H1 (cell line): ENCODE measurements around the gene LY86. TPM values are rescaled to one million over a fixed set of nuclear protein-coding genes. Genes with fewer than 3 reads are reported as not detected.

Experiments
- CTCF ChIA-PET: fragments of 300-600 bp; sonication (Branson Sonifier 250); formaldehyde crosslinking; loops from one replicate; lab custom pipeline; 2021; ENCODE audit not compliant: partially characterized antibody; lab: Charles Lee
- POLR2A ChIA-PET: fragments of 300-600 bp; sonication (Branson Sonifier 250); formaldehyde crosslinking; loops from one replicate; lab custom pipeline; 2021; ENCODE audit warnings: inconsistent platforms; ENCODE audit not compliant: partially characterized antibody; lab: Charles Lee
- DNase-seq, 2 experiments: peaks; one replicate each; pipeline versions ENCODE4 v3.0.0 to v3.0.0-alpha.2; 2010 to 2022; ENCODE audit warnings: low spot score in 2 of 2, low read depth in 1 of 2, mixed read lengths in 1 of 2
- FAIRE-seq: peaks from 2 replicates; lab custom pipeline; 2011; peaks lifted over from hg19 to GRCh38; lab: Jason Lieb, UNC
- H2AFZ ChIP-seq: 2 replicates; pipeline ENCODE4 v1.8.1; 2012; ENCODE audit warnings: low read length, inconsistent platforms
- H2AK5ac ChIP-seq: 2 replicates; pipeline ENCODE4 v1.6.1; 2013; ENCODE audit warnings: low read depth, low read length
- H2BK120ac ChIP-seq: replicated peaks from 2 replicates; pipeline ENCODE3; 2013; ENCODE audit warnings: low read depth, low read length, inconsistent platforms
- H2BK12ac ChIP-seq: 2 replicates; pipeline ENCODE4 v1.6.1; 2013; ENCODE audit warnings: low read depth, low read length
- H2BK15ac ChIP-seq: 2 replicates; pipeline ENCODE4 v1.6.1; 2013; ENCODE audit warnings: low read length
- H2BK20ac ChIP-seq: 2 replicates; pipeline ENCODE4 v1.6.1; 2013; ENCODE audit warnings: low read length
- H2BK5ac ChIP-seq: 2 replicates; pipeline ENCODE4 v1.6.1; 2013; ENCODE audit warnings: low read depth, low read length
- H3K14ac ChIP-seq: 2 replicates; pipeline ENCODE4 v1.6.1; 2013; ENCODE audit warnings: inconsistent platforms; ENCODE audit not compliant: insufficient read length
- H3K18ac ChIP-seq: 2 replicates; pipeline ENCODE4 v1.6.1; 2013; ENCODE audit warnings: low read length; ENCODE audit errors: extremely low read depth
- H3K23ac ChIP-seq: 2 replicates; pipeline ENCODE4 v1.6.1; 2013; ENCODE audit warnings: inconsistent platforms; ENCODE audit not compliant: insufficient read length
- H3K23me2 ChIP-seq: 2 replicates; pipeline ENCODE4 v1.6.1; 2013; ENCODE audit warnings: low read depth, low read length
- H3K27ac ChIP-seq: 2 replicates; pipeline ENCODE4 v1.6.1; 2011; ENCODE audit warnings: low read depth, low read length, inconsistent platforms
- H3K27me3 ChIP-seq, 4 experiments: replicated peaks in 1 of 4; 1 replicate in 1 of 4; 2 replicates in 3 of 4; pipeline versions ENCODE4 v1.6.1 to v1.8.1; 2011 to 2013; ENCODE audit warnings: low read length in 3 of 4, mild to moderate bottlenecking in 3 of 4, inconsistent platforms in 2 of 4, mixed read lengths in 2 of 4, moderate library complexity in 1 of 4; ENCODE audit not compliant: control insufficient read depth in 3 of 4, insufficient read depth in 3 of 4; ENCODE audit errors: extremely low read depth in 1 of 4
- H3K36me3 ChIP-seq, 4 experiments: 2 replicates each; pipeline versions ENCODE4 v1.6.1 to v1.8.1; 2011 to 2013; ENCODE audit warnings: mild to moderate bottlenecking in 4 of 4, low read length in 3 of 4, moderate library complexity in 2 of 4, control low read depth in 1 of 4, inconsistent platforms in 1 of 4; ENCODE audit not compliant: insufficient read depth in 4 of 4, control insufficient read depth in 2 of 4
- H3K4ac ChIP-seq: replicated peaks from 2 replicates; pipeline ENCODE3; 2013; ENCODE audit warnings: low read length, low read depth, mixed read lengths, inconsistent platforms; ENCODE audit not compliant: insufficient read length
- H3K4me1 ChIP-seq, 4 experiments: replicated peaks in 1 of 4; 1 replicate in 1 of 4; 2 replicates in 3 of 4; pipeline versions ENCODE4 v1.6.1 to v1.8.1; 2011 to 2013; ENCODE audit warnings: low read length in 3 of 4, inconsistent platforms in 2 of 4, mixed read lengths in 1 of 4; ENCODE audit not compliant: insufficient read depth in 4 of 4, control insufficient read depth in 3 of 4
- H3K4me2 ChIP-seq, 2 experiments: 2 replicates each; pipeline versions ENCODE4 v1.6.1 to v1.8.1; 2011 to 2013; ENCODE audit warnings: low read depth in 2 of 2, low read length in 2 of 2, control low read depth in 1 of 2, inconsistent platforms in 1 of 2, mild to moderate bottlenecking in 1 of 2; ENCODE audit not compliant: insufficient read depth in 1 of 2
- H3K4me3 ChIP-seq, 4 experiments: fragments of 200-600, 300-600 bp in 1 of 4; sonication (generic), shearing (Covaris generic), sonication (Bioruptor Twin) in 1 of 4; 2 replicates each; pipeline versions ENCODE4 v1.5.1 to v1.8.1; 2011 to 2016; ENCODE audit warnings: low read length in 4 of 4, low read depth in 3 of 4, control low read depth in 2 of 4, inconsistent platforms in 2 of 4, mild to moderate bottlenecking in 2 of 4, mixed read lengths in 1 of 4, moderate library complexity in 1 of 4; ENCODE audit not compliant: insufficient read depth in 2 of 4; ENCODE audit errors: extremely low read depth in 1 of 4
- H3K56ac ChIP-seq: replicated peaks from 2 replicates; pipeline ENCODE3; 2013; ENCODE audit warnings: low read depth, mild to moderate bottlenecking, mixed read lengths, low read length, inconsistent platforms; ENCODE audit not compliant: insufficient read length
- H3K79me1 ChIP-seq: 2 replicates; pipeline ENCODE4 v1.6.1; 2013; ENCODE audit warnings: low read depth, low read length, control low read depth
- H3K79me2 ChIP-seq, 2 experiments: 2 replicates each; pipeline versions ENCODE4 v1.6.1 to v1.8.1; 2012 to 2013; ENCODE audit warnings: low read length in 2 of 2, mild to moderate bottlenecking in 2 of 2, inconsistent platforms in 1 of 2; ENCODE audit not compliant: insufficient read depth in 2 of 2, control insufficient read depth in 1 of 2
- H3K9ac ChIP-seq, 4 experiments: replicated peaks in 1 of 4; 1 replicate in 1 of 4; 2 replicates in 3 of 4; pipeline versions ENCODE4 v1.6.1 to v1.8.1; 2011 to 2013; ENCODE audit warnings: low read depth in 3 of 4, low read length in 3 of 4, control low read depth in 2 of 4, mild to moderate bottlenecking in 2 of 4, moderate library complexity in 2 of 4, inconsistent platforms in 1 of 4; ENCODE audit errors: extremely low read depth in 1 of 4
- H3K9me3 ChIP-seq, 2 experiments: 2 replicates each; pipeline versions ENCODE4 v1.6.1 to v1.8.1; 2012 to 2013; ENCODE audit warnings: mild to moderate bottlenecking in 2 of 2, moderate library complexity in 2 of 2, control low read depth in 1 of 2, inconsistent platforms in 1 of 2, low read depth in 1 of 2, low read length in 1 of 2, mixed read lengths in 1 of 2; ENCODE audit not compliant: insufficient read depth in 2 of 2
- H4K20me1 ChIP-seq, 2 experiments: replicated peaks in 1 of 2; 2 replicates each; pipeline versions ENCODE3 to v1.8.1; 2011 to 2013; ENCODE audit warnings: inconsistent platforms in 2 of 2, low read length in 2 of 2, mild to moderate bottlenecking in 1 of 2; ENCODE audit not compliant: insufficient read depth in 2 of 2, control insufficient read depth in 1 of 2
- H4K5ac ChIP-seq: 2 replicates; pipeline ENCODE4 v1.6.1; 2013; ENCODE audit warnings: low read length, low read depth, mixed read lengths, inconsistent platforms; ENCODE audit not compliant: insufficient read length
- H4K8ac ChIP-seq: 2 replicates; pipeline ENCODE4 v1.8.0; 2013; ENCODE audit warnings: mild to moderate bottlenecking, moderate library complexity, low read length, inconsistent platforms; ENCODE audit not compliant: insufficient read depth; ENCODE audit errors: extremely low read depth
- H4K91ac ChIP-seq: replicated peaks from 2 replicates; pipeline ENCODE3; 2013; ENCODE audit warnings: low read length, mixed read lengths, inconsistent platforms; ENCODE audit not compliant: insufficient read length
- BRCA1 ChIP-seq: IDR thresholded peaks from 2 replicates; pipeline ENCODE4 v1.6.1; 2012; ENCODE audit warnings: low read depth, low read length, improper control_type of control experiment
- CEBPB ChIP-seq: IDR thresholded peaks from 2 replicates; pipeline ENCODE4 v1.6.1; 2012; ENCODE audit warnings: low read depth, low read length
- CTCF ChIP-seq, 3 experiments: IDR thresholded peaks; 1 replicate in 2 of 3; 2 replicates in 1 of 3; pipeline versions ENCODE4 v1.5.1 to v1.6.1; 2011; ENCODE audit warnings: low read length in 3 of 3, mild to moderate bottlenecking in 3 of 3, inconsistent platforms in 2 of 3, low read depth in 1 of 3, moderate library complexity in 1 of 3; ENCODE audit not compliant: insufficient read depth in 1 of 3; ENCODE audit errors: control extremely low read depth in 1 of 3
- EGR1 ChIP-seq: IDR thresholded peaks from 2 replicates; pipeline ENCODE4 v1.6.1; 2011; ENCODE audit warnings: low read depth, low read length, borderline replicate concordance
- MAX ChIP-seq: IDR thresholded peaks from 2 replicates; pipeline ENCODE4 v1.6.1; 2012; ENCODE audit warnings: inconsistent platforms
- RAD21 ChIP-seq, 2 experiments: IDR thresholded peaks in 1 of 2; conservative IDR thresholded peaks in 1 of 2; 2 replicates each; pipeline ENCODE4 v1.6.1; 2011; ENCODE audit warnings: low read depth in 2 of 2, low read length in 2 of 2, improper control_type of control experiment in 1 of 2, inconsistent platforms in 1 of 2, mild to moderate bottlenecking in 1 of 2, moderate library complexity in 1 of 2
- TBP ChIP-seq: IDR thresholded peaks from 2 replicates; pipeline ENCODE4 v1.6.1; 2011; ENCODE audit warnings: low read depth, low read length, improper control_type of control experiment
- WGBS, 2 experiments: shearing (Covaris generic) in 1 of 2; methylation state at CpG; one replicate each; pipeline versions ENCODE4 v1.1.6 to v1.1.7; 2013 to 2015; ENCODE audit warnings: low lambda C conversion rate in 2 of 2, mixed read lengths in 2 of 2, inconsistent platforms in 1 of 2, low coverage in 1 of 2, missing lambda C conversion rate in 1 of 2; ENCODE audit not compliant: insufficient replicate concordance in 2 of 2, insufficient coverage in 1 of 2, insufficient read length in 1 of 2; ENCODE audit errors: extremely low coverage in 1 of 2, missing lambda C conversion rate in 1 of 2; 5-methylcytosine and 5-hydroxymethylcytosine counted together
- polyA plus RNA-seq, 7 experiments: library from polyadenylated mRNA; depleted of rRNA in 3 of 7; stranded (reverse) in 5 of 7; unstranded in 2 of 7; fragments of >200 nt in 5 of 7; fragments of 200-250 nt in 2 of 7; gene quantifications; 1 replicate in 5 of 7; 2 replicates in 1 of 7; 4 replicates in 1 of 7; pipeline versions ENCODE4 v1.2.1 to v1.2.3, GENCODE V29; 2011 to 2013; ENCODE audit warnings: missing spikeins in 2 of 7, mixed read lengths in 2 of 7
- total RNA-seq: library from RNA; stranded (reverse); fragmentation: NEBNext Ultra II Directional; extraction: Animal tissue kit (Norgen Biotek cat#: 25700); gene quantifications from 2 replicates; pipeline ENCODE4 v1.2.1, GENCODE V29; 2021

The LY86 gene
- total and polyA plus RNA-seq, 2 of the 8 experiments (the other 6 are each of a cell fraction or from before 2014, with no cell fraction given): not detected

GRCh38 chr6:6694368-6694780 lies 105.9 kb downstream of the LY86 start:
- peak overlapping the region; percentile 52 to 70; a peak in 3 of 4 replicates for H3K4me2 ChIP-seq
- H2BK5ac ChIP-seq: peak overlapping the region; percentile 84; the same call in 1 of the 2 replicates
- no peaks in the 10 kb centered on the region for H3K79me2 ChIP-seq
- no peak overlapping the region for H3K56ac ChIP-seq
- no peak overlapping the region for H2AK5ac ChIP-seq
- peak overlapping the region; percentile 92 for H2BK12ac ChIP-seq
- H3K36me3 ChIP-seq: no peaks in the 10 kb centered on the region
- H3K9ac ChIP-seq: no peak overlapping the region
- no peak overlapping the region for H3K14ac ChIP-seq
- H4K8ac ChIP-seq: no peak overlapping the region
- H3K79me1 ChIP-seq: no peaks in the 10 kb centered on the region
- H3K4me1 ChIP-seq: peaks cover 15 to 28% (median 20%) of the 10 kb centered on the region in 4 experiments
- peak overlapping the region; percentile 64; the same call in 1 of the 2 replicates for H2BK20ac ChIP-seq
- ChIA-PET CTCF (interaction anchor here (0.6 to 5.2 kb wide), 23 partner anchors 9 to 1015 kb away, joined by 3 to 87 read pairs (median 3); no protein-coding TSS in a partner anchor), POLR2A (interaction anchor here (1.0 to 1.3 kb wide), 4 partner anchors 8 to 567 kb away, joined by 3 to 4 read pairs (median 3); no protein-coding TSS in a partner anchor)
- FAIRE-seq (no peak), DNase-seq (peak in 1 of 2 experiments; percentile 59)
- peak overlapping the region; percentile 15; the same call in 1 of the 2 replicates for H2AFZ ChIP-seq
- TF ChIP-seq TBP (0 out of 2 replicates have a peak, but pooled peaks have one; percentile 11), MAX (peak; percentile 64), RAD21 (IDR thresholded peaks at IDR 0.05 in 1 of 2, conservative IDR thresholded peaks at IDR 0.05 in 1 of 2; ENCODE audit: low read depth in 2 of 2, low read length in 2 of 2) (peak; percentile 15 to 42; a peak in 3 of 4 replicates), CTCF (IDR thresholded peaks at IDR 0.05; ENCODE audit: control extremely low read depth in 1 of 3, insufficient read depth in 1 of 3, low read depth in 1 of 3, low read length in 3 of 3) (peak; percentile 37 to 67 (median 61)), BRCA1 (no peak), CEBPB (no peak), EGR1 (no peak)
- no peak overlapping the region for H3K23ac ChIP-seq
- no peak overlapping the region for H2BK120ac ChIP-seq
- H3K23me2 ChIP-seq: no peaks in the 10 kb centered on the region
- H4K20me1 ChIP-seq: no peaks in the 10 kb centered on the region
- WGBS, 2 experiments: 51% methylated on average over 6 of the region's 6 CpGs; no CpG with 5 or more reads in 1 of the 2 experiments
- H4K5ac ChIP-seq: no peak overlapping the region
- peak overlapping the region; percentile 27 for H3K4ac ChIP-seq
- peak overlapping the region; percentile 66; the same call in 1 of the 2 replicates for H3K18ac ChIP-seq
- peak overlapping the region; percentile 67 for H4K91ac ChIP-seq
- H3K27me3 ChIP-seq: no peaks in the 10 kb centered on the region; a peak in 1 of 7 replicates
- H2BK15ac ChIP-seq: peak overlapping the region; percentile 48; the same call in 1 of the 2 replicates
- H3K9me3 ChIP-seq: no peaks in the 10 kb centered on the region
- H3K4me3 ChIP-seq: peak overlapping the region in 1 of 4 experiments; percentile 36; a peak in 1 of 8 replicates
- no peak overlapping the region for H3K27ac ChIP-seq
